PC-9 (cell line): ENCODE data around the gene STAT4. TPM values are rescaled to one million over a fixed set of nuclear protein-coding genes. Genes with fewer than 3 reads are reported as not detected.

Experiments used
- BruUV-seq: library from RNA; stranded (reverse); fragments of 400-500 nt; replicated peaks from 2 replicates; lab custom pipeline; 2021; lab: Mats Ljungman, UMichigan
- CTCF ChIA-PET: fragments of 300-600 bp; sonication (Branson Sonifier 250); formaldehyde crosslinking; loops from one replicate; lab custom pipeline; 2022; ENCODE audit warnings: antibody characterized with exemption; lab: Charles Lee
- POLR2A ChIA-PET: fragments of 300-600 bp; sonication (Branson Sonifier 250); formaldehyde crosslinking; loops from one replicate; lab custom pipeline; 2022; ENCODE audit warnings: antibody characterized with exemption; ENCODE audit not compliant: unreplicated experiment; lab: Charles Lee
- DNase-seq, 2 experiments: peaks; one replicate each; pipeline versions ENCODE4 v3.0.0 to v3.0.0-alpha.2; 2015 to 2022; ENCODE audit warnings: mixed read lengths in 1 of 2
- H2AFZ ChIP-seq: fragments of 200-600 bp; sonication (generic); 2 replicates; pipeline ENCODE4 v1.8.1; 2017; ENCODE audit warnings: antibody characterized with exemption
- H3F3A ChIP-seq: fragments of 200-600 bp; sonication (generic); 2 replicates; pipeline ENCODE4 v1.8.1; 2017; ENCODE audit warnings: antibody characterized with exemption, mild to moderate bottlenecking, low read depth; ENCODE audit not compliant: insufficient read depth
- H3K27ac ChIP-seq: fragments of 200-600 bp; sonication (generic); 2 replicates; pipeline ENCODE4 v1.6.1; 2016; ENCODE audit warnings: mixed run types
- H3K27me3 ChIP-seq: fragments of 200-600 bp; sonication (generic); 2 replicates; pipeline ENCODE4 v1.6.1; 2016; ENCODE audit warnings: low read depth, mixed run types; ENCODE audit not compliant: insufficient read depth
- H3K36me3 ChIP-seq: fragments of 200-600 bp; sonication (generic); 2 replicates; pipeline ENCODE4 v1.6.1; 2016; ENCODE audit warnings: low read depth, mixed run types
- H3K4me1 ChIP-seq: fragments of 200-600 bp; sonication (generic); replicated peaks from 2 replicates; pipeline ENCODE4 v1.6.1; 2016; ENCODE audit warnings: mixed run types; ENCODE audit not compliant: insufficient read depth
- H3K4me2 ChIP-seq: fragments of 200-600 bp; sonication (generic); 2 replicates; pipeline ENCODE4 v1.6.1; 2017; ENCODE audit warnings: mixed run types
- H3K4me3 ChIP-seq: fragments of 200-600 bp; sonication (generic); 2 replicates; pipeline ENCODE4 v1.6.1; 2016; ENCODE audit warnings: mixed run types
- H3K79me2 ChIP-seq: fragments of 200-600 bp; sonication (generic); 2 replicates; pipeline ENCODE4 v1.6.1; 2017; ENCODE audit warnings: low read depth, mixed run types
- H3K9me2 ChIP-seq: fragments of 200-600 bp; sonication (generic); 2 replicates; pipeline ENCODE4 v1.8.1; 2017; ENCODE audit warnings: mild to moderate bottlenecking; ENCODE audit not compliant: insufficient read depth
- H3K9me3 ChIP-seq: fragments of 200-600 bp; sonication (generic); 2 replicates; pipeline ENCODE4 v1.8.1; 2016; ENCODE audit warnings: low read depth; ENCODE audit not compliant: insufficient read depth
- H4K20me1 ChIP-seq: fragments of 200-600 bp; sonication (generic); 2 replicates; pipeline ENCODE4 v1.8.1; 2017; ENCODE audit not compliant: insufficient read depth
- CTCF ChIP-seq: fragments of 200-600 bp; sonication (generic); conservative IDR thresholded peaks from 2 replicates; pipeline ENCODE4 v1.6.1; 2017; ENCODE audit warnings: mixed run types, antibody characterized with exemption, mild to moderate bottlenecking, moderate library complexity
- EZH2 ChIP-seq: fragments of 200-600 bp; sonication (generic); IDR thresholded peaks from 2 replicates; pipeline ENCODE4 v1.8.0; 2017; ENCODE audit warnings: antibody characterized with exemption, low read depth
- intact Hi-C: fragments of 100-400 bp; cut with micrococcal nuclease; formaldehyde crosslinking; loops from one replicate; pipeline ENCODE4 v1.10.0; 2022; ENCODE audit not compliant: unreplicated experiment
- total RNA-seq: library from RNA; stranded (reverse); gene quantifications from 2 replicates; pipeline ENCODE4 v1.2.3, GENCODE V29; 2021

The STAT4 gene
- total RNA-seq, 1 experiment from 2014 or later, result 0.70 TPM

GRCh38 chr2:191078165-191078867, 72.5 kb downstream of the STAT4 start:
- H3F3A ChIP-seq, result no peaks in the 10 kb centered on the region
- H3K4me3 ChIP-seq, result no peak overlapping the region
- intact Hi-C loops, result no loop called here
- POLR2A ChIA-PET, result no interaction called here
- no peak for TF ChIP-seq EZH2
- TF ChIP-seq CTCF, result no peak
- H2AFZ ChIP-seq, result no peak overlapping the region
- no peak overlapping the region for H3K27ac ChIP-seq
- CTCF ChIA-PET, result no interaction called here
- no peaks in the 10 kb centered on the region for H3K9me2 ChIP-seq
- DNase-seq, result no peak
- H3K79me2 ChIP-seq, result no peaks in the 10 kb centered on the region
- H4K20me1 ChIP-seq, result no peaks in the 10 kb centered on the region
- H3K4me2 ChIP-seq, result no peak overlapping the region
- no peaks in the 10 kb centered on the region for H3K9me3 ChIP-seq
- no peaks in the 10 kb centered on the region for H3K4me1 ChIP-seq
- no peaks in the 10 kb centered on the region for H3K27me3 ChIP-seq
- no peaks in the 10 kb centered on the region for H3K36me3 ChIP-seq
- BruUV-seq, result no TSS peak

GRCh38 chr2:191070276-191070675, 80.5 kb downstream of the STAT4 start:
- Histone ChIP-seq H3K27me3 (no peaks in the 10 kb centered on the region), H3K4me1 (no peaks in the 10 kb centered on the region), H3K9me3 (no peaks in the 10 kb centered on the region), H3K79me2 (no peaks in the 10 kb centered on the region), H4K20me1 (no peaks in the 10 kb centered on the region), H3K4me3 (no peak overlapping the region), H3K9me2 (no peaks in the 10 kb centered on the region), H3K27ac (no peak overlapping the region), H2AFZ (no peak overlapping the region), H3K4me2 (no peak overlapping the region), H3F3A (no peaks in the 10 kb centered on the region), H3K36me3 (no peaks in the 10 kb centered on the region)
- CTCF ChIA-PET, result no interaction called here
- intact Hi-C loops, result no loop called here
- DNase-seq, result no peak
- BruUV-seq, result no TSS peak
- POLR2A ChIA-PET, result no interaction called here
- TF ChIP-seq EZH2, result no peak

GRCh38 chr2:191069606-191070005, 81.2 kb downstream of the STAT4 start:
- Histone ChIP-seq H3K27ac (no peak overlapping the region), H3K9me3 (no peaks in the 10 kb centered on the region), H3K4me1 (no peaks in the 10 kb centered on the region), H3K36me3 (no peaks in the 10 kb centered on the region), H2AFZ (no peak overlapping the region), H4K20me1 (no peaks in the 10 kb centered on the region), H3K9me2 (no peaks in the 10 kb centered on the region), H3K4me3 (no peak overlapping the region), H3K4me2 (no peak overlapping the region), H3K79me2 (no peaks in the 10 kb centered on the region), H3K27me3 (no peaks in the 10 kb centered on the region), H3F3A (no peaks in the 10 kb centered on the region)
- POLR2A ChIA-PET, result no interaction called here
- no TSS peak for BruUV-seq
- no peak for TF ChIP-seq CTCF
- no peak for TF ChIP-seq EZH2
- intact Hi-C loops, result no loop called here
- CTCF ChIA-PET, result no interaction called here
- no peak for DNase-seq

DNA sequence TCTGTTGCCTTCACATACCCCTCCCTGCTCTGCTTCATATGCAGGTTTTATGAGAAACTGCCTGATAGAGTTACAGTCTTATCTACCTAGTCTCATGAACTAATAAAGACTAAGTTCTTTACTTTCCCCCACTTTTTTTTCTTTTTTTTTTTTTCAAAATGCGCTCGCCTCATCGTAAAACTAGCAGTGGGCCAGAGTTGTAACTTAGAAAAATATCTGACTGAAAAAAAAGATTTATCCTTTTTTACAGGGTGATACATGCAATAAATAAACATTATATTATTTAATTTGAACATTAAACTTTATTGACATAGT, 83.9 kb downstream of the STAT4 start:
- no TSS peak for BruUV-seq
- intact Hi-C loops, result no loop called here
- no peaks in the 10 kb centered on the region for H3K9me2 ChIP-seq
- no peaks in the 10 kb centered on the region for H3K79me2 ChIP-seq
- no peak overlapping the region for H2AFZ ChIP-seq
- no peaks in the 10 kb centered on the region for H3K9me3 ChIP-seq
- H3F3A ChIP-seq, result no peaks in the 10 kb centered on the region
- H3K36me3 ChIP-seq, result no peaks in the 10 kb centered on the region
- H3K4me1 ChIP-seq, result no peaks in the 10 kb centered on the region
- no peak overlapping the region for H3K27ac ChIP-seq
- no peak overlapping the region for H3K4me3 ChIP-seq
- POLR2A ChIA-PET, result no interaction called here
- CTCF ChIA-PET, result no interaction called here
- DNase-seq, result no peak
- no peaks in the 10 kb centered on the region for H3K27me3 ChIP-seq
- no peak overlapping the region for H3K4me2 ChIP-seq
- no peaks in the 10 kb centered on the region for H4K20me1 ChIP-seq
- TF ChIP-seq CTCF (no peak), EZH2 (no peak)
